OCI-LY3 (cell line): ENCODE results near the gene EYA3.

ENCODE experiments used
- H2AFZ ChIP-seq: fragments of 200-600, 300-600 bp; shearing (Covaris generic); 2 replicates; pipeline ENCODE4 v1.6.0; 2014; ENCODE audit warnings: antibody characterized with exemption, low read depth, low read length
- H3K27ac ChIP-seq: fragments of 200-600, 300-600 bp; sonication (generic); 2 replicates; pipeline ENCODE4 v1.5.1; 2014; ENCODE audit warnings: mild to moderate bottlenecking, low read length, moderate library complexity, mixed read lengths
- H3K27me3 ChIP-seq: fragments of 200-600, 300-600 bp; sonication (generic); 2 replicates; pipeline ENCODE4 v1.6.1; 2014; ENCODE audit warnings: low read depth, low read length, mixed read lengths
- H3K36me3 ChIP-seq: fragments of 200-600, 300-600 bp; sonication (generic); replicated peaks from 2 replicates; pipeline ENCODE3; 2014; ENCODE audit warnings: low read depth, low read length, mixed read lengths
- H3K4me1 ChIP-seq: fragments of 300-600, 200-600 bp; sonication (generic); 2 replicates; pipeline ENCODE4 v1.6.1; 2014; ENCODE audit warnings: low read length, mixed read lengths
- H3K4me2 ChIP-seq: fragments of 200-600, 300-600 bp; sonication (generic); 2 replicates; pipeline ENCODE4 v1.6.1; 2014; ENCODE audit warnings: low read length, mixed read lengths
- H3K4me3 ChIP-seq: fragments of 300-600, 200-600 bp; sonication (generic); 2 replicates; pipeline ENCODE4 v1.5.1; 2014; ENCODE audit warnings: antibody characterized with exemption, mild to moderate bottlenecking, low read length, moderate library complexity
- H3K79me2 ChIP-seq: fragments of 300-600, 200-600 bp; shearing (Covaris generic); 2 replicates; pipeline ENCODE4 v1.6.1; 2014; ENCODE audit warnings: mild to moderate bottlenecking, low read length, mixed read lengths
- H3K9ac ChIP-seq: fragments of 300-600, 200-600 bp; shearing (Covaris generic); 2 replicates; pipeline ENCODE4 v1.6.0; 2014; ENCODE audit warnings: mild to moderate bottlenecking, low read length, moderate library complexity
- H3K9me3 ChIP-seq: fragments of 200-600, 300-600 bp; shearing (Covaris generic); 2 replicates; pipeline ENCODE4 v1.6.1; 2014; ENCODE audit warnings: low read length, mixed read lengths; ENCODE audit not compliant: insufficient read depth
- H4K20me1 ChIP-seq: fragments of 200-600, 300-600 bp; sonication (generic); 2 replicates; pipeline ENCODE4 v1.6.1; 2016; ENCODE audit warnings: low read length, mixed read lengths; ENCODE audit not compliant: insufficient read depth
- CTCF ChIP-seq: fragments of 200-600, 300-600 bp; sonication (generic); IDR thresholded peaks from 2 replicates; pipeline ENCODE4 v1.5.1; 2014; ENCODE audit warnings: antibody characterized with exemption, low read length, low read depth
- EZH2phosphoT487 ChIP-seq: fragments of 200-600 bp; shearing (Covaris generic); IDR thresholded peaks from 2 replicates; pipeline ENCODE4 v1.6.1; 2018; ENCODE audit warnings: antibody characterized with exemption, mixed run types, low read depth

EYA3 gene

GRCh38 chr1:28097100-28097472, 8.7 kb upstream of the EYA3 start:
- no peak overlapping the region for H3K4me2 ChIP-seq
- peaks cover 7% of the 10 kb centered on the region for H3K4me1 ChIP-seq

GRCh38 chr1:28096210-28097099, 8.0 kb upstream of the EYA3 start:
- Histone ChIP-seq H3K36me3 (no peaks in the 10 kb centered on the region), H3K9me3 (no peaks in the 10 kb centered on the region), H3K9ac (no peak overlapping the region), H4K20me1 (no peaks in the 10 kb centered on the region), H3K4me2 (no peak overlapping the region), H3K79me2 (no peaks in the 10 kb centered on the region), H3K27ac (no peak overlapping the region), H3K27me3 (no peaks in the 10 kb centered on the region; the same call in 1 of the 2 replicates), H3K4me1 (peaks cover 10% of the 10 kb centered on the region), H3K4me3 (no peak overlapping the region), H2AFZ (no peak overlapping the region)
- TF ChIP-seq EZH2phosphoT487 (no peak), CTCF (no peak)

More at GRCh38 chr1:28097100-28097472, 8.7 kb upstream of the EYA3 start:
- no peak overlapping the region for H3K4me3 ChIP-seq
- no peak overlapping the region for H3K9ac ChIP-seq
- H3K36me3 ChIP-seq: no peaks in the 10 kb centered on the region
- no peaks in the 10 kb centered on the region for H4K20me1 ChIP-seq
- no peak overlapping the region for H2AFZ ChIP-seq
- H3K27ac ChIP-seq: no peak overlapping the region
- no peak for TF ChIP-seq CTCF
- H3K79me2 ChIP-seq: no peaks in the 10 kb centered on the region
- no peaks in the 10 kb centered on the region; the same call in 1 of the 2 replicates for H3K27me3 ChIP-seq
- no peaks in the 10 kb centered on the region for H3K9me3 ChIP-seq

- TF ChIP-seq EZH2phosphoT487: no peak
- TF ChIP-seq CTCF: peak; percentile 80
- no peaks in the 10 kb centered on the region; the same call in 1 of the 2 replicates for H4K20me1 ChIP-seq
- no peaks in the 10 kb centered on the region; the same call in 1 of the 2 replicates for H3K27me3 ChIP-seq
- H3K4me2 ChIP-seq: peak overlapping the region; percentile 31; the same call in 1 of the 2 replicates
- H3K4me3 ChIP-seq: no peak overlapping the region
- H3K9me3 ChIP-seq: no peaks in the 10 kb centered on the region
- H3K9ac ChIP-seq: no peak overlapping the region
- H3K4me1 ChIP-seq: peaks cover 25% of the 10 kb centered on the region
- H3K79me2 ChIP-seq: peaks cover 21% of the 10 kb centered on the region
- no peaks in the 10 kb centered on the region for H3K36me3 ChIP-seq
- H3K27ac ChIP-seq: no peak overlapping the region
- 0 out of 2 replicates have a peak overlapping the region, but pooled peaks have one; percentile 25 for H2AFZ ChIP-seq
Measured at GRCh38 chr1:28091043-28091781, 2.8 kb upstream of the EYA3 start.

GRCh38 chr1:28087614-28088167, 719 bp downstream of the EYA3 start:
- Histone ChIP-seq H3K4me2 (peak overlapping the region; percentile 77), H4K20me1 (no peaks in the 10 kb centered on the region; the same call in 1 of the 2 replicates), H3K79me2 (peaks cover 53% of the 10 kb centered on the region), H2AFZ (peak overlapping the region; percentile 47; the same call in 1 of the 2 replicates), H3K36me3 (no peaks in the 10 kb centered on the region), H3K27ac (peak overlapping the region; percentile 85), H3K27me3 (no peaks in the 10 kb centered on the region), H3K9me3 (no peaks in the 10 kb centered on the region), H3K4me3 (peak overlapping the region; percentile 97), H3K4me1 (peaks cover 22% of the 10 kb centered on the region), H3K9ac (peak overlapping the region; percentile 88)
- peak; percentile 22; the same call in 1 of the 2 replicates for TF ChIP-seq CTCF
- TF ChIP-seq EZH2phosphoT487: no peak
